ENCODE measurements around the gene MAP3K4. TPM values are rescaled to one million over a fixed set of nuclear protein-coding genes. Genes with fewer than 3 reads are reported as not detected.
"Not testable (repeated sequence)": the region's sequence is repeated elsewhere in the genome, so short reads cannot be mapped to it uniquely, and the experiment has no call there.

The MAP3K4 gene
- total RNA-seq, 4 donors from 2014 or later, result 17.2 to 35.2 (median 23.7) TPM

- intact Hi-C loops (cut with DNase I; ENCODE audit: low total_unique reads), result loop anchor here (10.0 kb wide), 1 partner anchor 192 kb away; no protein-coding TSS in a partner anchor
- Histone ChIP-seq H3K27me3 (no peaks in the 10 kb centered on the region), H3K27ac (no peak overlapping the region), H3K36me3 (peaks cover 0 to 52% (median 23%) of the 10 kb centered on the region in 4 donors), H3K4me3 (no peak overlapping the region), H3K9me3 (no peaks in the 10 kb centered on the region), H3K4me1 (no peaks in the 10 kb centered on the region)
- TF ChIP-seq CTCF (IDR thresholded peaks at IDR 0.05), result no peak
- TF ChIP-seq POLR2AphosphoS5 (IDR thresholded peaks at IDR 0.05), result no peak
- TF ChIP-seq POLR2A (IDR thresholded peaks at IDR 0.05), result no peak
- no peak for TF ChIP-seq EP300 (IDR thresholded peaks at IDR 0.05; ENCODE audit: low read depth)
- DNase-seq, result no peak
- in situ Hi-C loops (cut with MboI; ENCODE audit: low pct_ligation_motif_present in 1 of 4, low pct_unique_long_range_greater_than_20kb in 1 of 4, low sequenced_read_pairs in 3 of 4), result loop anchor here in 1 of 4 donors (25.0 kb wide), 1 partner anchor 246 kb away; no protein-coding TSS in a partner anchor
- WGBS, 2 donors (ENCODE audit: low coverage in 1 of 2), result 58 to 87% methylated on average over 1 to 4 of the region's 4 CpGs
Observed at GRCh38 chr6:161116554-161116953, 125.0 kb downstream of the MAP3K4 start.

GRCh38 chr6:161117308-161117707, 125.7 kb downstream of the MAP3K4 start:
- Histone ChIP-seq H3K27me3 (no peaks in the 10 kb centered on the region), H3K9me3 (peaks cover under 1 to 3% of the 10 kb centered on the region in 2 donors), H3K27ac (no peak overlapping the region), H3K4me3 (no peak overlapping the region), H3K4me1 (no peaks in the 10 kb centered on the region), H3K36me3 (peaks cover 0 to 46% (median 23%) of the 10 kb centered on the region in 4 donors)
- intact Hi-C loops (cut with DNase I; ENCODE audit: low total_unique reads) (loop anchor here (10.0 kb wide), 1 partner anchor 193 kb away; no protein-coding TSS in a partner anchor), in situ Hi-C loops (cut with MboI; ENCODE audit: low pct_ligation_motif_present in 1 of 4, low pct_unique_long_range_greater_than_20kb in 1 of 4, low sequenced_read_pairs in 3 of 4) (loop anchor here in 1 of 4 donors (25.0 kb wide), 1 partner anchor 245 kb away; no protein-coding TSS in a partner anchor)
- DNase-seq, result no peak
- TF ChIP-seq POLR2A (IDR thresholded peaks at IDR 0.05) (no peak), EP300 (IDR thresholded peaks at IDR 0.05; ENCODE audit: low read depth) (no peak), CTCF (IDR thresholded peaks at IDR 0.05) (no peak), POLR2AphosphoS5 (IDR thresholded peaks at IDR 0.05) (no peak)
- WGBS, 2 donors (ENCODE audit: low coverage in 1 of 2), result 59 to 87% methylated on average over 7 of the region's 7 CpGs

- Histone ChIP-seq H3K27ac (no peak overlapping the region), H3K36me3 (peaks cover 0 to 43% (median 21%) of the 10 kb centered on the region in 4 donors), H3K9me3 (peaks cover 6 to 7% of the 10 kb centered on the region in 2 donors), H3K4me3 (no peak overlapping the region), H3K4me1 (no peaks in the 10 kb centered on the region), H3K27me3 (no peaks in the 10 kb centered on the region)
- DNase-seq, result no peak
- in situ Hi-C loops (cut with MboI; ENCODE audit: low pct_ligation_motif_present in 1 of 4, low pct_unique_long_range_greater_than_20kb in 1 of 4, low sequenced_read_pairs in 3 of 4), result loop anchor here in 1 of 4 donors (25.0 kb wide), 1 partner anchor 244 kb away; no protein-coding TSS in a partner anchor
- no peak for TF ChIP-seq EP300 (IDR thresholded peaks at IDR 0.05; ENCODE audit: low read depth)
- TF ChIP-seq CTCF (IDR thresholded peaks at IDR 0.05), result no peak
- no peak for TF ChIP-seq POLR2A (IDR thresholded peaks at IDR 0.05)
- TF ChIP-seq POLR2AphosphoS5 (IDR thresholded peaks at IDR 0.05), result no peak
- 95 to 100% methylated on average over 2 of the region's 2 CpGs for WGBS, 2 donors (ENCODE audit: low coverage in 1 of 2)
- intact Hi-C loops (cut with DNase I; ENCODE audit: low total_unique reads), result loop anchor here (10.0 kb wide), 1 partner anchor 193 kb away; no protein-coding TSS in a partner anchor
Observed at GRCh38 chr6:161117942-161118341, 126.4 kb downstream of the MAP3K4 start.

GRCh38 chr6:161123319-161123718, 131.8 kb downstream of the MAP3K4 start:
- H3K27ac ChIP-seq; intact Hi-C loops (cut with DNase I; ENCODE audit: low total_unique reads); H3K27me3 ChIP-seq; H3K4me3 ChIP-seq; DNase-seq; H3K4me1 ChIP-seq: not testable (repeated sequence)
- Histone ChIP-seq H3K36me3 (peaks cover 0 to 40% (median 7%) of the 10 kb centered on the region in 4 donors), H3K9me3 (peaks cover 13 to 19% of the 10 kb centered on the region in 2 donors)
- in situ Hi-C loops (cut with MboI; ENCODE audit: low pct_ligation_motif_present in 1 of 4, low pct_unique_long_range_greater_than_20kb in 1 of 4, low sequenced_read_pairs in 3 of 4), result loop anchor here in 1 of 4 donors (25.0 kb wide), 1 partner anchor 239 kb away; no protein-coding TSS in a partner anchor
